GM12865 (cell line): Measurements from ENCODE around the gene BMPER.

Experiments
- DNase-seq: peaks from one replicate; pipeline ENCODE4 v3.0.0; 2010; ENCODE audit warnings: low read depth
- H3K4me3 ChIP-seq: 2 replicates; pipeline ENCODE4 v1.5.1; 2011; ENCODE audit warnings: mild to moderate bottlenecking, low read depth, low read length, control low read depth
- TF ChIP-seq, protein P1 (sequence below): IDR thresholded peaks from 2 replicates; pipeline ENCODE4 v1.5.1; 2011; ENCODE audit warnings: low read length, control low read depth, low read depth, inconsistent platforms; ENCODE audit not compliant: insufficient read depth; ENCODE audit errors: missing control alignments

BMPER gene

GRCh38 chr7:34013421-34013820 lies 108.1 kb downstream of the BMPER start:
- no peak for DNase-seq
- TF ChIP-seq, protein P1, sequence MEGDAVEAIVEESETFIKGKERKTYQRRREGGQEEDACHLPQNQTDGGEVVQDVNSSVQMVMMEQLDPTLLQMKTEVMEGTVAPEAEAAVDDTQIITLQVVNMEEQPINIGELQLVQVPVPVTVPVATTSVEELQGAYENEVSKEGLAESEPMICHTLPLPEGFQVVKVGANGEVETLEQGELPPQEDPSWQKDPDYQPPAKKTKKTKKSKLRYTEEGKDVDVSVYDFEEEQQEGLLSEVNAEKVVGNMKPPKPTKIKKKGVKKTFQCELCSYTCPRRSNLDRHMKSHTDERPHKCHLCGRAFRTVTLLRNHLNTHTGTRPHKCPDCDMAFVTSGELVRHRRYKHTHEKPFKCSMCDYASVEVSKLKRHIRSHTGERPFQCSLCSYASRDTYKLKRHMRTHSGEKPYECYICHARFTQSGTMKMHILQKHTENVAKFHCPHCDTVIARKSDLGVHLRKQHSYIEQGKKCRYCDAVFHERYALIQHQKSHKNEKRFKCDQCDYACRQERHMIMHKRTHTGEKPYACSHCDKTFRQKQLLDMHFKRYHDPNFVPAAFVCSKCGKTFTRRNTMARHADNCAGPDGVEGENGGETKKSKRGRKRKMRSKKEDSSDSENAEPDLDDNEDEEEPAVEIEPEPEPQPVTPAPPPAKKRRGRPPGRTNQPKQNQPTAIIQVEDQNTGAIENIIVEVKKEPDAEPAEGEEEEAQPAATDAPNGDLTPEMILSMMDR = no peak
- H3K4me3 ChIP-seq = no peak overlapping the region

GRCh38 chr7:34015651-34016050 lies 110.3 kb downstream of the BMPER start:
- TF ChIP-seq, protein P1 = no peak
- H3K4me3 ChIP-seq = no peak overlapping the region
- no peak for DNase-seq

DNA sequence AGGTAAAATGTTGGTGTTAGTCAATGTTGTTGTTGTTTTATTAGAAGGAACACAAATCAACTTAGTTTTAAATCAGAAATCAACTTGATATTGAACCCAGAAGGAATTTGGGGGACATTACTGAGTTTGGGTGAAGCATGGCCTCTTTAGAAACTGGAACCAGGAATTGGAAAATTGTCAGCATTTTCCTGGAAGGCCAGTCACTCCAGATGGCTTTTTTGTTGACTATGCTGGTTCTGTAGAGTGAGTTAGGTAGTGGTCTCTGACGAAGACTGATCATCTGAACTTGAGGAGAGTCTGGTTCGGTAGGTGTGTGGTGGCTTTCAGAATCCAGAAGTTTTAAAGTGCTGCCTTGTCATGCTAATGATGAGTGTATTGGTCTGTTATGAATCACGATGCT lies 111.5 kb downstream of the BMPER start:
- TF ChIP-seq, protein P1 = no peak
- H3K4me3 ChIP-seq = no peak overlapping the region
- DNase-seq = no peak

GRCh38 chr7:34019301-34019790 lies 114.0 kb downstream of the BMPER start:
- DNase-seq = no peak
- TF ChIP-seq, protein P1 = no peak
- H3K4me3 ChIP-seq = no peak overlapping the region

- TF ChIP-seq, protein P1 = no peak
- no peak overlapping the region for H3K4me3 ChIP-seq
- DNase-seq = no peak
Observed at GRCh38 chr7:34022626-34023025, 117.3 kb downstream of the BMPER start.

- no peak for DNase-seq
- TF ChIP-seq, protein P1 = no peak
- no peak overlapping the region for H3K4me3 ChIP-seq
Observed at GRCh38 chr7:34025600-34025999, 120.3 kb downstream of the BMPER start.

DNA sequence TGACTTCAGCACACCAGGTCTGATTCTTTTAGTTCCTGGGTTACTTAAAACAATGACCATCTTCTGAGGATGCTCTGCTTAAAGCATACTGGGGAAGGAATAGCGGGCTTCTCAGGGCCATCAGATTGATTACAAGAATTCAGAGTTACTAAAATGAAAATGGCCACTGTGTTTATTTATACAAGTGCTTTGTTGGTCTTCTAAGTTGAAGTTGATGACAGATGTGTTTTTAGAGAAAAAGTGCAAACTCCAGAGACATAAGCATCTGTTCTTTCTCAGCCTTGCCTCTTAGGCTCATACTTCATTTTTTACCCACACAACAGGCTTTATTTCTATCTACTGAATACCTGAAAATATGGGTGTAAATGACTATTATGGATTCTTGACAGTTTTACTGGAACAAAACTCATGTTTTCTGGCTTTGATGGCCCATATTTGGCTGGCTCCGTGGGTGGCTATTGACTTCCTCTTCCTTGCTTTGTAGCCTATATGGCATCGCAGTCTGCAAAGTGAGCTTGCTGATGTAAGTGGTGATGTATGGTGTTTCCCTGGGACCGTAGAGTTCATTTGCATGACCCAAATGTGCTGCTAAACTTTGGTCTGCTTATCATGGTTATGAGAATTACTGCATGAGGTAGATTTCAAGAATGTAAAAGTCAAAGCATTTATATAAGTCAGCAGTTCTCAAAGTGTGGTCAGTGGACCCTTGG lies 121.3 kb downstream of the BMPER start:
- H3K4me3 ChIP-seq = no peak overlapping the region
- TF ChIP-seq, protein P1 = no peak
- no peak for DNase-seq
